ENCODE data around the gene ARHGAP24. TPM values are rescaled to one million over a fixed set of nuclear protein-coding genes. Genes with fewer than 3 reads are reported as not detected.

ARHGAP24 gene
- polyA plus RNA-seq, 3 donors, result 12.5 to 32.0 (median 18.8) TPM

- Mint-ChIP-seq H3K4me3 (no peak overlapping the region), H3K4me1 (no peaks in the 10 kb centered on the region), H3K36me3 (peaks cover under 1 to 8% of the 10 kb centered on the region in 2 donors), H3K27ac (no peak overlapping the region), H3K27me3 (ENCODE audit: low read depth in 3 of 3) (peaks cover 0 to 2% (median 2%) of the 10 kb centered on the region in 3 donors), H3K9me3 (no peaks in the 10 kb centered on the region)
- H3K79me2 ChIP-seq (ENCODE audit: insufficient read depth, low read length), result no peaks in the 10 kb centered on the region
- no peak overlapping the region for H2AFZ ChIP-seq (ENCODE audit: insufficient read depth, low read depth, low read length, poor library complexity, severe bottlenecking)
- H3K36me3 ChIP-seq (replicated peaks in 1 of 2; ENCODE audit: control insufficient read depth in 1 of 2, insufficient read depth in 2 of 2, low read length in 2 of 2), result no peaks in the 10 kb centered on the region
- no CpG with 5 or more reads among the region's 4 CpGs for WGBS (ENCODE audit: insufficient coverage)
- no peak overlapping the region for H3K4me2 ChIP-seq (replicated peaks; ENCODE audit: extremely low read depth, low read length, poor library complexity, severe bottlenecking)
- H3K4me1 ChIP-seq (ENCODE audit: control insufficient read depth in 1 of 2, insufficient read depth in 2 of 2, low read length in 2 of 2), result no peaks in the 10 kb centered on the region
- peaks cover 12% of the 10 kb centered on the region for H4K20me1 ChIP-seq (ENCODE audit: insufficient read depth, low read length)
- H3K9ac ChIP-seq (ENCODE audit: insufficient read depth, low read length, poor library complexity, severe bottlenecking), result no peak overlapping the region
- H3K9me3 ChIP-seq (replicated peaks in 1 of 2; ENCODE audit: control insufficient read depth in 1 of 2, insufficient read depth in 1 of 2, low read length in 2 of 2), result no peaks in the 10 kb centered on the region
- H3K27ac ChIP-seq (ENCODE audit: low read depth in 1 of 2, low read length in 2 of 2), result no peak overlapping the region
- TF ChIP-seq CTCF (IDR thresholded peaks at IDR 0.05), result no peak
- H3K27me3 ChIP-seq (ENCODE audit: control insufficient read depth in 2 of 2, insufficient read depth in 2 of 2, low read length in 2 of 2), result no peaks in the 10 kb centered on the region
- intact Hi-C loops (cut with micrococcal nuclease), result no loop called here
- no peak for DNase-seq
- no peak overlapping the region for H3K4me3 ChIP-seq (replicated peaks in 1 of 3; ENCODE audit: low read depth in 2 of 3, low read length in 3 of 3)
Observed at GRCh38 chr4:85600501-85600900, 125.6 kb downstream of the ARHGAP24 start.

GRCh38 chr4:85603437-85604336, 128.7 kb downstream of the ARHGAP24 start:
- no peak overlapping the region for H3K27ac ChIP-seq (ENCODE audit: low read depth in 1 of 2, low read length in 2 of 2)
- Mint-ChIP-seq H3K36me3 (peaks cover 8 to 12% of the 10 kb centered on the region in 2 donors), H3K4me1 (peaks cover 1% of the 10 kb centered on the region), H3K4me3 (no peak overlapping the region), H3K27me3 (ENCODE audit: low read depth in 3 of 3) (peaks cover 0 to 6% (median 0%) of the 10 kb centered on the region in 3 donors), H3K9me3 (peaks cover 0 to 2% (median 0%) of the 10 kb centered on the region in 7 donors), H3K27ac (no peak overlapping the region)
- H3K9ac ChIP-seq (ENCODE audit: insufficient read depth, low read length, poor library complexity, severe bottlenecking), result no peak overlapping the region
- no peaks in the 10 kb centered on the region for H3K9me3 ChIP-seq (replicated peaks in 1 of 2; ENCODE audit: control insufficient read depth in 1 of 2, insufficient read depth in 1 of 2, low read length in 2 of 2)
- WGBS (ENCODE audit: insufficient coverage), result 82% methylated on average over 1 of the region's 3 CpGs
- intact Hi-C loops (cut with micrococcal nuclease), result no loop called here
- H3K79me2 ChIP-seq (ENCODE audit: insufficient read depth, low read length), result no peaks in the 10 kb centered on the region
- H3K4me2 ChIP-seq (replicated peaks; ENCODE audit: extremely low read depth, low read length, poor library complexity, severe bottlenecking), result no peak overlapping the region
- H3K27me3 ChIP-seq (ENCODE audit: control insufficient read depth in 2 of 2, insufficient read depth in 2 of 2, low read length in 2 of 2), result no peaks in the 10 kb centered on the region
- no peak for DNase-seq
- no peak overlapping the region for H2AFZ ChIP-seq (ENCODE audit: insufficient read depth, low read depth, low read length, poor library complexity, severe bottlenecking)
- H3K4me3 ChIP-seq (replicated peaks in 1 of 3; ENCODE audit: low read depth in 2 of 3, low read length in 3 of 3), result no peak overlapping the region
- H3K36me3 ChIP-seq (replicated peaks in 1 of 2; ENCODE audit: control insufficient read depth in 1 of 2, insufficient read depth in 2 of 2, low read length in 2 of 2), result no peaks in the 10 kb centered on the region
- H4K20me1 ChIP-seq (ENCODE audit: insufficient read depth, low read length), result peaks cover 5% of the 10 kb centered on the region
- no peak for TF ChIP-seq CTCF (IDR thresholded peaks at IDR 0.05)
- H3K4me1 ChIP-seq (ENCODE audit: control insufficient read depth in 1 of 2, insufficient read depth in 2 of 2, low read length in 2 of 2), result no peaks in the 10 kb centered on the region

Measured in CD14-positive monocyte (primary cell).